ENCODE data around the gene TAB3. TPM values are rescaled to one million over a fixed set of nuclear protein-coding genes. Genes with fewer than 3 reads are reported as not detected.

Gene TAB3
- total and polyA plus RNA-seq, 10 of the 15 experiments (the other 5 are each of a cell fraction or from before 2014, with no cell fraction given) = 1.7 to 22.1 (median 9.1) TPM

- no peak overlapping the region for H2AFZ ChIP-seq (ENCODE audit: control insufficient read depth, low read depth, low read length)
- RAD21 ChIA-PET (ENCODE audit: unreplicated experiment) = no interaction called here
- TF ChIP-seq ZNF24 (IDR thresholded peaks at IDR 0.05) = no peak
- no peak for TF ChIP-seq EGR1 (IDR thresholded peaks at IDR 0.05; ENCODE audit: borderline replicate concordance in 1 of 2, low read depth in 2 of 2, low read length in 2 of 2)
- no peak for TF ChIP-seq HCFC1 (IDR thresholded peaks at IDR 0.05; ENCODE audit: low read length)
- no peak for TF ChIP-seq FOXM1 (IDR thresholded peaks at IDR 0.05; ENCODE audit: low read depth, low read length)
- no peak for TF ChIP-seq SPI1 (IDR thresholded peaks at IDR 0.05; ENCODE audit: borderline replicate concordance, insufficient read depth, low read depth, low read length)
- TF ChIP-seq ZSCAN29 (IDR thresholded peaks at IDR 0.05) = no peak
- TF ChIP-seq E4F1 (IDR thresholded peaks at IDR 0.05; ENCODE audit: borderline replicate concordance, partially characterized antibody) = no peak
- no peak for TF ChIP-seq MTA2 (IDR thresholded peaks at IDR 0.05; ENCODE audit: low read depth)
- TF ChIP-seq MLLT1 (IDR thresholded peaks at IDR 0.05) = no peak
- TF ChIP-seq FOXK2 (IDR thresholded peaks at IDR 0.05) = no peak
- TF ChIP-seq RUNX3 (IDR thresholded peaks at IDR 0.05; ENCODE audit: low read length) = no peak
- no peak for TF ChIP-seq MXI1 (IDR thresholded peaks at IDR 0.05; ENCODE audit: low read depth, low read length)
- TF ChIP-seq MYC (IDR thresholded peaks at IDR 0.05; ENCODE audit: insufficient read depth, insufficient read length, insufficient replicate concordance, low read length, severe bottlenecking) = no peak
- no peak for DNase-seq (ENCODE audit: low read depth, low spot score)
- no peak for FAIRE-seq
- H3K9ac ChIP-seq (ENCODE audit: control insufficient read depth, insufficient read depth, low read length) = no peak overlapping the region
- POLR2A ChIA-PET = no interaction called here
- intact Hi-C loops (cut with micrococcal nuclease; ENCODE audit: unreplicated experiment) = no loop called here
- H3K27ac ChIP-seq (ENCODE audit: control insufficient read depth, insufficient read depth) = no peak overlapping the region
- no peaks in the 10 kb centered on the region; a peak in 1 of 4 replicates for H3K27me3 ChIP-seq (replicated peaks in 1 of 2; ENCODE audit: control insufficient read depth in 2 of 2, insufficient read depth in 2 of 2, low read length in 1 of 2)
- no peaks in the 10 kb centered on the region for H3K79me2 ChIP-seq (ENCODE audit: control insufficient read depth, insufficient read depth, low read length)
- H3K4me1 ChIP-seq (ENCODE audit: control insufficient read depth, insufficient read depth, low read length) = no peaks in the 10 kb centered on the region
- 12% methylated on average over 2 of the region's 2 CpGs for WGBS (ENCODE audit: insufficient coverage, insufficient replicate concordance, low lambda C conversion rate, missing lambda C conversion rate)
- no peak overlapping the region for H3K4me3 ChIP-seq
- ATAC-seq = peak; percentile 53
- SMC1A ChIA-PET (ENCODE audit: uncharacterized antibody, unreplicated experiment) = no interaction called here
- no TSS peak for BruUV-seq (replicated peaks)
- CTCF ChIA-PET = interaction anchor here (1.4 kb wide), 1 partner anchor 105 kb away, joined by 3 read pairs; no protein-coding TSS in a partner anchor
- no peaks in the 10 kb centered on the region for H3K9me3 ChIP-seq (replicated peaks; ENCODE audit: control insufficient read depth, insufficient read depth, low read length)
- in situ Hi-C loops (cut with MboI) = no loop called here
- no peak overlapping the region for H3K4me2 ChIP-seq (ENCODE audit: control insufficient read depth, insufficient read depth)
- no peaks in the 10 kb centered on the region for H3K36me3 ChIP-seq (ENCODE audit: control insufficient read depth in 2 of 2, insufficient read depth in 2 of 2, low read length in 1 of 2)
- H4K20me1 ChIP-seq (ENCODE audit: control insufficient read depth, insufficient read depth) = no peaks in the 10 kb centered on the region
Measured at GRCh38 chrX:30935985-30936384, 46.9 kb upstream of the TAB3 start.

Measured in GM12878 (cell line).